ENCODE data around the gene KIAA1328. TPM values are rescaled to one million over a fixed set of nuclear protein-coding genes. Genes with fewer than 3 reads are reported as not detected.

KIAA1328 gene
- total RNA-seq, 4 donors from 2014 or later, result 3.4 to 8.3 (median 6.6) TPM

GRCh38 chr18:37260367-37261093 is 431.6 kb downstream of the KIAA1328 start:
- in situ Hi-C loops (cut with MboI; ENCODE audit: low sequenced_read_pairs in 4 of 4), result no loop called here
- TF ChIP-seq POLR2A (IDR thresholded peaks at IDR 0.05) (no peak), CTCF (IDR thresholded peaks at IDR 0.05 in 4 of 5, conservative IDR thresholded peaks at IDR 0.05 in 1 of 5) (no peak)
- Histone ChIP-seq H3K36me3 (no peaks in the 10 kb centered on the region), H3K27ac (no peak overlapping the region), H3K4me1 (no peaks in the 10 kb centered on the region), H3K4me3 (no peak overlapping the region), H3K27me3 (peaks cover 13 to 27% (median 16%) of the 10 kb centered on the region in 3 donors), H3K9me3 (no peaks in the 10 kb centered on the region)
- ATAC-seq, result no peak
- DNase-seq, result no peak
- intact Hi-C loops (cut with DNase I; ENCODE audit: low total_unique reads), result no loop called here

DNA sequence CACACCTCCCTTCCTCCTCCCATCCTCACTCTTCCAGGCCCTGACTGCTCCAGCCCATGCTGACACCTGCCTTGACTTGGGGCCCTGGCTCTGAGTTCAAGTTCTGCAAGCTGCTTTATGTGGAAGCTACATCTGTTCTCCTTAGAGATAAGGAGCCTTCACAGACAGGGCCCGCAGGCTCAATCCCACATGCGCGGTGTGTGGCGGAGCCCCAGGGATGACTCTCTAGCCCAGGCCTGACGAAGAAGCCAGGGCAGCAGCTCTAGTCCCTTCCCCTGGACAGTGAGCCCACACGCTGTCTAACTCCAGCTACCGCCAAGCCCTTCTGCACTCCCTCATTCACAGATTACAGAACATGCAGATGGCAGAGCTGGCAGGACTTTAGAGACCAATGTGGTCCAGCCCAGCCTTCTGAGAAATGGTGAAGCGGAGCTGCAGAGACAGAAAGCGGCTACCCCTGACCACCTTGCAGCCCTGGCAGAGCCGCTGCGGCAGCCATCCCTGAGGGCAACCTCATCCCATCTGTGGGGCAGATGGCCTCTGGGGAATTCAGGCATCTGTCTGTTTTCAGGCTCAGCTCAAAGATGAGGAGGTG is 432.4 kb downstream of the KIAA1328 start:
- Histone ChIP-seq H3K27ac (no peak overlapping the region), H3K4me3 (no peak overlapping the region), H3K27me3 (peaks cover 6 to 20% (median 12%) of the 10 kb centered on the region in 3 donors), H3K9me3 (no peaks in the 10 kb centered on the region), H3K4me1 (no peaks in the 10 kb centered on the region), H3K36me3 (no peaks in the 10 kb centered on the region)
- TF ChIP-seq POLR2A (IDR thresholded peaks at IDR 0.05) (no peak), CTCF (IDR thresholded peaks at IDR 0.05 in 4 of 5, conservative IDR thresholded peaks at IDR 0.05 in 1 of 5) (no peak)
- intact Hi-C loops (cut with DNase I; ENCODE audit: low total_unique reads) (no loop called here), in situ Hi-C loops (cut with MboI; ENCODE audit: low sequenced_read_pairs in 4 of 4) (no loop called here)
- no peak for DNase-seq
- ATAC-seq, result no peak

DNA sequence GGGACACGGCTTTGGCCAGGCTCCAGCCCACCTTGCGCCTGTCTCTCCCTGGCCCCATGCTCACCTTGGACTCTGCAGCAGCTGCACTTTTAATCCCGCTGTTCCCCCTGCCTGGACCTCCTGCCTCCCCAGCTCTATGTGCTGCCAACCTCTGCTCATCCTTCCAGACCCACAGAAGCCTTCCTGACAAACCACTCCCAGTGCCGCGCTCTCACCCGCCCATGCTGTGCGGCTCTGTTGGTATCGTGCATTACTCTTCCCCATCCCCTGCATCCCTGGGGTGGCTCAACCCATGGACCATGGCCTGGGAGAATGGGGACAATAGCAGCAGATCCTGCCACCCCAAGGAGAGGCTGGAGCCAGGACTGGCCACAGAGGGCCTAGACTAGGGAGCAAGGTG is 433.1 kb downstream of the KIAA1328 start:
- TF ChIP-seq CTCF (IDR thresholded peaks at IDR 0.05 in 4 of 5, conservative IDR thresholded peaks at IDR 0.05 in 1 of 5) (no peak), POLR2A (IDR thresholded peaks at IDR 0.05) (no peak)
- Histone ChIP-seq H3K4me1 (no peaks in the 10 kb centered on the region), H3K36me3 (no peaks in the 10 kb centered on the region), H3K9me3 (no peaks in the 10 kb centered on the region), H3K27ac (no peak overlapping the region), H3K4me3 (no peak overlapping the region), H3K27me3 (peaks cover 1 to 20% (median 12%) of the 10 kb centered on the region in 3 donors)
- in situ Hi-C loops (cut with MboI; ENCODE audit: low sequenced_read_pairs in 4 of 4) (no loop called here), intact Hi-C loops (cut with DNase I; ENCODE audit: low total_unique reads) (no loop called here)
- ATAC-seq (no peak), DNase-seq (no peak)

DNA sequence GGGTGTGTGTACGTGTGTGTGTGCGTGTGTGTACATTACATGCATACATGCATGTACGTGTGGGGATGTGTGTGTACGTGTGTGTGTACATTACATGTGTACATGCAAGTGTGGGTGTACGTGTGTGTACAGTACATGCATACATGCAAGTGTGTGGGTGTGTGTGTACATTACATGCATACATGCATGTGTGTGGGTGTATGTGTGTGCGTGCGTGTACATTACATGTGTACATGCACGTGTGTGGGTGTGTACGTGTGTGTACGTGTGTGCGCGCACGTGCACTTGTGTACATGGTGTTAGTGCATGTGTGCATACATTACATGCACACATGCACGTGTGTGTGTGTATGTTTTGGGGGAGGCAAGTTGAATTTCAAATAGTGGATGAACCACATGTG is 436.0 kb downstream of the KIAA1328 start:
- no peak for TF ChIP-seq POLR2A (IDR thresholded peaks at IDR 0.05)
- no peak for TF ChIP-seq CTCF (IDR thresholded peaks at IDR 0.05 in 4 of 5, conservative IDR thresholded peaks at IDR 0.05 in 1 of 5)
- intact Hi-C loops (cut with DNase I; ENCODE audit: low total_unique reads), result no loop called here
- Histone ChIP-seq H3K9me3 (no peaks in the 10 kb centered on the region), H3K36me3 (no peaks in the 10 kb centered on the region), H3K27ac (no peak overlapping the region), H3K27me3 (peaks cover 0 to 7% (median 0%) of the 10 kb centered on the region in 3 donors), H3K4me1 (no peaks in the 10 kb centered on the region), H3K4me3 (no peak overlapping the region)
- ATAC-seq (no peak), DNase-seq (no peak)
- in situ Hi-C loops (cut with MboI; ENCODE audit: low sequenced_read_pairs in 4 of 4), result no loop called here
